Activated naive CD4-positive, alpha-beta T cell treated with anti-CD3 and anti-CD28 coated beads, Interleukin-2, amount 10 ng/mL, durations not matched to agents 7 days and 5 days (primary cell): ENCODE measurements around the gene ST6GALNAC4.

Source experiments
- CTCF ChIA-PET: fragments of 350-600 bp; sonication (Branson Sonifier 250); formaldehyde crosslinking; loops from one replicate; lab custom pipeline; 2021; ENCODE audit warnings: antibody characterized with exemption; lab: Charles Lee
- DNase-seq: peaks from one replicate; pipeline ENCODE4 v3.0.0-alpha.2; 2020
- H3K27ac Mint-ChIP-seq: one replicate; pipeline ENCODE4 v1.8.0; 2021; ENCODE audit warnings: mild to moderate bottlenecking, moderate library complexity, mixed read lengths
- H3K27me3 Mint-ChIP-seq: one replicate; pipeline ENCODE4 v1.8.0; 2021; ENCODE audit warnings: mild to moderate bottlenecking, mixed read lengths
- H3K36me3 Mint-ChIP-seq: one replicate; pipeline ENCODE4 v1.8.0; 2021; ENCODE audit warnings: mixed read lengths
- H3K4me1 Mint-ChIP-seq: one replicate; pipeline ENCODE4 v1.8.0; 2021; ENCODE audit warnings: mixed read lengths
- H3K4me3 Mint-ChIP-seq: one replicate; pipeline ENCODE4 v1.8.0; 2021; ENCODE audit warnings: mild to moderate bottlenecking, moderate library complexity, mixed read lengths
- H3K9me3 Mint-ChIP-seq: one replicate; pipeline ENCODE4 v1.8.0; 2021; ENCODE audit warnings: mixed read lengths

The ST6GALNAC4 gene

DNA sequence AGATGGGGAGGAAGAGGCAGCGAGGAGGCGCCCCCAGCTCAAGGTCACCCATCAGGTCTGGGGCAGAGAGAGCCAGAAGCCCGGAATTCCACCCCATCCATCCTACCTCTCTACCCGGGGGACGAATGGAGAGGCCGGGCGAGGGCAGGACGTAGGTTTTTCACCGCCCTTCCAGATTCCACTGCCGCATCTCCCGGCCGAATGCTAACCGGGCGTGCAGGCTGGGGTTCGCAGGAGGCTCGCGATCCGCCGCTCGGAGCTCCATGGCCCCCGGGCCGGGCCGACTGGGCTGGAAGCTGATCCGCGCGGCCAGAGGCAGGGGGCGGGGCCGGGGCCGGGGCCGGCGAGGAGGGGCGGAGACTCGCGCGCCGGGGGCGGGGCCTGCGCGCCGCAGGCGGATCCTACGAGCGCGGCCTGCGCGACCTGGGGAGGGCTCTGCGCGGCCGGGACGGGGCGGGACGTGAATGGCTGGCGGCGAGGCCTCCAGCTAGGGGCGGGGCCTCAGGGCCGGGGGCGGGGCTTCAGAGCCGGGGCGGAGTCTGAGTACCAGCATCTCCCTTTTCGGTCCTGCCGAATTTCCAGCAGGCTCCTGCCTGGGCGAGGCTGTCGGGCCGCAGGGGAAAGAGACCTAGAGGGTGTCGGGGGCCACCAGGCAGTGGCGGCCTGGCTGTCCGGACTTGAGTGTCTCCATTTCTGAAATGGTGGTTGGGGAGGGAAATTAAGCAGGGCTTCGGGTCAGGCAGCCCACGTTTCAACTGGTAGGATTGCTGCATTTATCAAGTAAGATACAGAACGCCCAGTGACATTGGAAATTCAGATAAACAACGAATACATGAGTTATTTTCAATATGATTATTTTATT is at the start of gene ST6GALNAC4:
ST6GALNAC4 (minus strand) TSS at position 322 of the 862 bp plus-strand sequence. CDS start 622 bp downstream, outside the sequence.
- Mint-ChIP-seq H3K9me3 (no peaks in the 10 kb centered on the region), H3K27me3 (peaks cover 13% of the 10 kb centered on the region), H3K4me3 (peak within 1 kb of the TSS; percentile 73), H3K27ac (peak within 1 kb of the TSS; percentile 88), H3K4me1 (peaks cover 77% of the 10 kb centered on the region), H3K36me3 (peaks cover 14% of the 10 kb centered on the region)
- CTCF ChIA-PET = interaction anchor here (0.6 to 3.2 kb wide), 7 partner anchors 11 to 182 kb away, joined by 3 to 13 read pairs (median 4); partner anchors contain the start of genes CDK9 and TOR2A
- peak; percentile 97 for DNase-seq

DNA sequence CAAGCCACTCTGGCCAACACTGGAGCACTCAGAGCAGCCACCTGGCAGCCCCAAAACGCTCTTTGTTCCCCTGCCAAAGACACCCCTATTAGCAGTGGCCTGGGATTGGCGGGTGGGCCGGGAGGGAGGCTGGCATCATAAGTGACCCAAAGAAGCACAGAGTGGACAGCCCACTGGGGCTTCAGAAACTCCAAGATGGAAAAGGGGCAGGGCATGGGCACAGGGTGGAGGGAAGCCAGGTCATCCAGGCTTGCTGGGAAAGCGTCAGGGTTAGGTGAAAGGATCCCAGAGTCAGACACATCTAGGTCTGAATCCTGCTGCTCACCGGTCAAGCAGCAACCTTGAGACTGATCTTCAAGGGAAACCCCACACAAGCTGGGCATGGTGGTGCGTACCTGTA is 49.1 kb upstream of the ST6GALNAC4 start:
- CTCF ChIA-PET = interaction anchor here (3.2 to 19.7 kb wide), 2 partner anchors 10 to 68 kb away, joined by 15 to 159 read pairs; no protein-coding TSS in a partner anchor
- DNase-seq = no peak
- peak overlapping the region; percentile 99 for H3K27ac Mint-ChIP-seq
- no peaks in the 10 kb centered on the region for H3K9me3 Mint-ChIP-seq
- H3K36me3 Mint-ChIP-seq = peaks cover 79% of the 10 kb centered on the region
- no peaks in the 10 kb centered on the region for H3K27me3 Mint-ChIP-seq
- peaks cover 99% of the 10 kb centered on the region for H3K4me1 Mint-ChIP-seq
- peak overlapping the region; percentile 82 for H3K4me3 Mint-ChIP-seq

DNA sequence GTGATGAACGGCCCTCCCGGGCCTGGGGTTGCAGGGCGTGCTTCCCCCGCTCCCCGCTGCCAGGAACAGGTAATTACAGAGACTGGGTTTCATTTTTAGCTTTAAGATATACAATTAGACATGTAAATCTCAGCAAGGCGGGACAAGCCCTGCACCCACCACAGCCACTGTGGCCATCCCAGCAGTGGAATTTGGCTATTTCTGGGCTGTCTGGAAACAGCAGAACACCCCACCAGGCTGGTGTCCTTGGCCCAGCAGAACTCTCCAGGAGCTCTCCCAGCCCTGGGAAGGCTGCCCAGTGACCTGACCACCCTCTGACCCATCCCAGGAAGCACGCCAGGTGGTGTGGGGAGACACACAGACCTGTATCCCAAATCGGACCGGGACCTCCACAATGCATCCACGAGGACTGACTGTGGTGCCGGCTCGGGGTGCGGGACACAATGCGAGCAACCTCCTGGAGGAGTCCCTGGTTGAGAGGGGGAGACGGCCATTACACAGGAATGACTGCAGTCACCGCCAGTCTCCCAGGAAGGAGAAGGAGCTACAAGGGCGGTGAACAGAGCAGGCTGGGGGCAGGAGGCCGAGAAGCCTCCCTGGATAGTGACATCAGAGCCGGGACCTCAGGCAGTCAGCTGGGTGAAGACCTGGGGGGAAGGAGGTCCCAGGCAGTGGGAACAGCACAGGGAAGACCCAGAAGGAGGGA is 46.7 kb upstream of the ST6GALNAC4 start:
- DNase-seq = no peak
- CTCF ChIA-PET = interaction anchor here (1.6 to 17.2 kb wide), 2 partner anchors 9 to 69 kb away, joined by 7 to 247 read pairs; no protein-coding TSS in a partner anchor
- no peaks in the 10 kb centered on the region for H3K27me3 Mint-ChIP-seq
- peak overlapping the region; percentile 47 for H3K4me3 Mint-ChIP-seq
- H3K4me1 Mint-ChIP-seq = peaks cover 99% of the 10 kb centered on the region
- H3K36me3 Mint-ChIP-seq = peaks cover 79% of the 10 kb centered on the region
- no peaks in the 10 kb centered on the region for H3K9me3 Mint-ChIP-seq
- H3K27ac Mint-ChIP-seq = peak overlapping the region; percentile 84

GRCh38 chr9:127963041-127963358 is 46.2 kb upstream of the ST6GALNAC4 start:
- peaks cover 76% of the 10 kb centered on the region for H3K36me3 Mint-ChIP-seq
- H3K4me3 Mint-ChIP-seq = peak overlapping the region; percentile 47
- H3K27me3 Mint-ChIP-seq = no peaks in the 10 kb centered on the region
- no peaks in the 10 kb centered on the region for H3K9me3 Mint-ChIP-seq
- DNase-seq = no peak
- peaks cover 97% of the 10 kb centered on the region for H3K4me1 Mint-ChIP-seq
- peak overlapping the region; percentile 84 for H3K27ac Mint-ChIP-seq
- CTCF ChIA-PET = interaction anchor here (1.6 to 17.2 kb wide), 2 partner anchors 9 to 70 kb away, joined by 7 to 247 read pairs; no protein-coding TSS in a partner anchor

GRCh38 chr9:127962278-127962677 is 45.4 kb upstream of the ST6GALNAC4 start:
- H3K4me3 Mint-ChIP-seq = no peak overlapping the region
- H3K4me1 Mint-ChIP-seq = peaks cover 97% of the 10 kb centered on the region
- H3K27me3 Mint-ChIP-seq = no peaks in the 10 kb centered on the region
- peaks cover 71% of the 10 kb centered on the region for H3K36me3 Mint-ChIP-seq
- no peaks in the 10 kb centered on the region for H3K9me3 Mint-ChIP-seq
- peak overlapping the region; percentile 84 for H3K27ac Mint-ChIP-seq
- DNase-seq = no peak
- CTCF ChIA-PET = interaction anchor here (0.8 to 17.2 kb wide), 2 partner anchors 40 to 71 kb away, joined by 3 to 247 read pairs; no protein-coding TSS in a partner anchor

GRCh38 chr9:127961613-127962155 is 44.8 kb upstream of the ST6GALNAC4 start:
- H3K4me1 Mint-ChIP-seq = peaks cover 97% of the 10 kb centered on the region
- H3K36me3 Mint-ChIP-seq = peaks cover 72% of the 10 kb centered on the region
- CTCF ChIA-PET = interaction anchor here (1.3 to 17.2 kb wide), 3 partner anchors 16 to 71 kb away, joined by 4 to 247 read pairs (median 5); no protein-coding TSS in a partner anchor
- peak overlapping the region; percentile 84 for H3K27ac Mint-ChIP-seq
- peak overlapping the region; percentile 3 for H3K4me3 Mint-ChIP-seq
- no peak for DNase-seq
- no peaks in the 10 kb centered on the region for H3K27me3 Mint-ChIP-seq
- no peaks in the 10 kb centered on the region for H3K9me3 Mint-ChIP-seq

- CTCF ChIA-PET = interaction anchor here (1.2 to 17.2 kb wide), 4 partner anchors 9 to 72 kb away, joined by 4 to 247 read pairs (median 6); no protein-coding TSS in a partner anchor
- Mint-ChIP-seq H3K36me3 (peaks cover 72% of the 10 kb centered on the region), H3K27ac (peak overlapping the region; percentile 84), H3K4me3 (no peak overlapping the region), H3K9me3 (no peaks in the 10 kb centered on the region), H3K4me1 (peaks cover 95% of the 10 kb centered on the region), H3K27me3 (no peaks in the 10 kb centered on the region)
- no peak for DNase-seq
Measured at GRCh38 chr9:127961155-127961490, 44.3 kb upstream of the ST6GALNAC4 start.

GRCh38 chr9:127960410-127961154 is 43.7 kb upstream of the ST6GALNAC4 start:
- DNase-seq = no peak
- CTCF ChIA-PET = interaction anchor here (1.2 to 17.2 kb wide), 4 partner anchors 10 to 72 kb away, joined by 4 to 247 read pairs (median 6); no protein-coding TSS in a partner anchor
- Mint-ChIP-seq H3K4me1 (peaks cover 95% of the 10 kb centered on the region), H3K36me3 (peaks cover 73% of the 10 kb centered on the region), H3K9me3 (no peaks in the 10 kb centered on the region), H3K27ac (peak overlapping the region; percentile 84), H3K27me3 (no peaks in the 10 kb centered on the region), H3K4me3 (no peak overlapping the region)

DNA sequence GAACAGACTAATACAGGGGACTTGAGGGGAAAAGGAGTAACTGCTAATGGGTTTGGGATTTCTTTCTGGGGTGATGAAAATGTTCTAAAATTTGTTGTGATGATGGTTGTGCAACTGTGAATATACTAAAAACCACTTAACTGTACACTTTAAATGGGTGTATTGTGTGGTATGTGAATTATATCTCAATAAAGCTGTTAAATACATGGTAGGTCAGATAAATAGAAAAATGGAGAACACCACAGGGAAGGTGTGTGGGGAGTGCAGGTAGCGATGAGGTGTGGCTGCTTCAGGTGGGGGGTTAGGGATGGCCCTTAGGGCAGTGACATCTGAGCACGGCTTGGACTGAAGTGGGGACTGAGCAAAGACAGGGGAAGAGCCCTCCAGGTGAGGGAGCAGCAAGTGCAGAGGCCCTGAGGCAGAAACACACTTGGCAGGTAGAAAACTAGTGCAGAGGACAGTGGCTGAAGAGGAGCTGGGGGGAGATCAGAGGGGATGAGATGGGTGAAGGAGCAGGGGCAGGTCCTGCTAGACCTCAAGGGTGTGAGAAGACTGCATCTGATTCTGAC is 43.1 kb upstream of the ST6GALNAC4 start:
- no peak for DNase-seq
- H3K36me3 Mint-ChIP-seq = peaks cover 71% of the 10 kb centered on the region
- no peak overlapping the region for H3K4me3 Mint-ChIP-seq
- H3K27ac Mint-ChIP-seq = peak overlapping the region; percentile 77
- H3K9me3 Mint-ChIP-seq = no peaks in the 10 kb centered on the region
- peaks cover 95% of the 10 kb centered on the region for H3K4me1 Mint-ChIP-seq
- H3K27me3 Mint-ChIP-seq = no peaks in the 10 kb centered on the region
- CTCF ChIA-PET = interaction anchor here (1.2 to 17.2 kb wide), 4 partner anchors 10 to 73 kb away, joined by 4 to 247 read pairs (median 6); no protein-coding TSS in a partner anchor

GRCh38 chr9:127959398-127959797 is 42.6 kb upstream of the ST6GALNAC4 start:
- Mint-ChIP-seq H3K27me3 (no peaks in the 10 kb centered on the region), H3K9me3 (no peaks in the 10 kb centered on the region), H3K4me1 (peaks cover 96% of the 10 kb centered on the region), H3K27ac (peak overlapping the region; percentile 77), H3K36me3 (peaks cover 69% of the 10 kb centered on the region), H3K4me3 (no peak overlapping the region)
- CTCF ChIA-PET = interaction anchor here (7.5 to 17.2 kb wide), 2 partner anchors 15 to 73 kb away, joined by 159 to 247 read pairs; partner anchors contain the start of gene EEIG1
- no peak for DNase-seq

GRCh38 chr9:127958728-127959127 is 41.9 kb upstream of the ST6GALNAC4 start:
- H3K27ac Mint-ChIP-seq = peak overlapping the region; percentile 77
- H3K36me3 Mint-ChIP-seq = peaks cover 67% of the 10 kb centered on the region
- H3K4me1 Mint-ChIP-seq = peaks cover 96% of the 10 kb centered on the region
- no peak overlapping the region for H3K4me3 Mint-ChIP-seq
- CTCF ChIA-PET = interaction anchor here (7.5 to 17.2 kb wide), 2 partner anchors 16 to 74 kb away, joined by 159 to 247 read pairs; partner anchors contain the start of gene EEIG1
- H3K27me3 Mint-ChIP-seq = no peaks in the 10 kb centered on the region
- H3K9me3 Mint-ChIP-seq = no peaks in the 10 kb centered on the region
- DNase-seq = no peak

GRCh38 chr9:127955294-127956015 is 38.6 kb upstream of the ST6GALNAC4 start:
- CTCF ChIA-PET = interaction anchor here (0.6 to 17.2 kb wide), 17 partner anchors 8 to 169 kb away, joined by 3 to 247 read pairs (median 7); partner anchors contain the start of genes EEIG1 and NAIF1
- H3K27me3 Mint-ChIP-seq = no peaks in the 10 kb centered on the region
- peak overlapping the region; percentile 32 for H3K4me3 Mint-ChIP-seq
- peak; percentile 83 for DNase-seq
- H3K9me3 Mint-ChIP-seq = no peaks in the 10 kb centered on the region
- H3K4me1 Mint-ChIP-seq = peaks cover 94% of the 10 kb centered on the region
- peaks cover 51% of the 10 kb centered on the region for H3K36me3 Mint-ChIP-seq
- peak overlapping the region; percentile 69 for H3K27ac Mint-ChIP-seq
